IPS-15b (cell line): Measurements from ENCODE around the gene TLE4.

ENCODE experiments used
- H3K27me3 ChIP-seq: one replicate; pipeline ENCODE4 v1.6.1; 2013; ENCODE audit warnings: low read length; ENCODE audit not compliant: control insufficient read depth, insufficient read depth
- H3K36me3 ChIP-seq: one replicate; pipeline ENCODE4 v1.6.1; 2013; ENCODE audit warnings: low read length; ENCODE audit not compliant: control insufficient read depth, insufficient read depth
- H3K4me1 ChIP-seq: one replicate; pipeline ENCODE4 v1.6.1; 2013; ENCODE audit warnings: mild to moderate bottlenecking, low read length; ENCODE audit not compliant: control insufficient read depth, insufficient read depth
- H3K4me3 ChIP-seq: one replicate; pipeline ENCODE4 v1.5.1; 2013; ENCODE audit warnings: low read depth, low read length
- H3K9ac ChIP-seq: one replicate; pipeline ENCODE4 v1.6.1; 2013; ENCODE audit warnings: low read depth, mild to moderate bottlenecking, low read length
- H3K9me3 ChIP-seq: one replicate; pipeline ENCODE4 v1.6.1; 2013; ENCODE audit warnings: mild to moderate bottlenecking, low read length; ENCODE audit not compliant: control insufficient read depth, insufficient read depth

The TLE4 gene

GRCh38 chr9:79764374-79764773 is 192.6 kb downstream of the TLE4 start:
- no peak overlapping the region for H3K4me3 ChIP-seq
- no peaks in the 10 kb centered on the region for H3K4me1 ChIP-seq
- no peaks in the 10 kb centered on the region for H3K36me3 ChIP-seq
- H3K27me3 ChIP-seq: peaks cover 3% of the 10 kb centered on the region
- H3K9me3 ChIP-seq: no peaks in the 10 kb centered on the region
- no peak overlapping the region for H3K9ac ChIP-seq

- Histone ChIP-seq H3K27me3 (peaks cover 3% of the 10 kb centered on the region), H3K9me3 (no peaks in the 10 kb centered on the region), H3K4me1 (no peaks in the 10 kb centered on the region), H3K4me3 (no peak overlapping the region), H3K36me3 (no peaks in the 10 kb centered on the region), H3K9ac (no peak overlapping the region)
These were observed 193.7 kb downstream of the TLE4 start for GRCh38 chr9:79765466-79765865.

DNA sequence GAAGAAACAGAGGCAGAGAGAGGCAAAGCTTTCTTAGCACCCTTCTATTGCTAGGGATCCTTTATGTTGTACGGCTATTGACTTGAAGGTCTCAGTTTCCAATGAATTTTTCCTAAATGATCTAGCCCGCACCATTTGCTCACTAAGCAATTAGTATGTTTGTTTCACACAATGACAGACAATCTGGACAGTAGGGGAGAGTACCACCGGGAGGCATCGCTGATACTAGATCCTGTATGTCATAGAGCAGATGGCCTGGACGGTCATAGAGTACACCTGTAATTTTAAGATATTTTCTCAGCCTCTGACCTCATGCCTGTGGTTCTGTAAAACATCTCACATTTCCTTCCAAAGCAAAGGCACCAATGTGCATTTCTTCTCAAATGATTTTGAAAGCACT is 194.3 kb downstream of the TLE4 start:
- H3K27me3 ChIP-seq: peaks cover 3% of the 10 kb centered on the region
- H3K9me3 ChIP-seq: no peaks in the 10 kb centered on the region
- no peak overlapping the region for H3K9ac ChIP-seq
- no peaks in the 10 kb centered on the region for H3K4me1 ChIP-seq
- H3K4me3 ChIP-seq: no peak overlapping the region
- H3K36me3 ChIP-seq: no peaks in the 10 kb centered on the region

DNA sequence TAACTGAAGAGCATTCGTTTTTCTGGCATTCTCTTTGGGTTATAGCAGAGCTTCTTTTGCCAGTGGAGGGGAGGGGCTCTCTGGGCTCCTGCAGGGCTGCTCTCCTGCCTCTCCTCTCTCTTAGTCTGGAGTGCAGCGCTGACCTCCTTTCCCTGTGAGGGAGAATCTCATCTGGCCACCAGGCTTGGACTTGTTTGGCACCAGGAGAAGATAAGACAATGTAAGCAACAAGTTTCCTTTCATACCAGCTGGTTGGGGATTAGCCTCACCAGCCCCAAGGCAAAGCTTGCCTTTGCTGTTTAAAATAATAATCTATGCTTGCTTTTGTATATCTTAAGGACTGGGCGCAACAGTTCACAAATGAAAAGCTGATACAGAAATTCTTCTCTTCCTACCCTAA is 196.4 kb downstream of the TLE4 start:
- Histone ChIP-seq H3K4me3 (no peak overlapping the region), H3K9ac (no peak overlapping the region), H3K9me3 (no peaks in the 10 kb centered on the region), H3K36me3 (no peaks in the 10 kb centered on the region), H3K27me3 (peaks cover 3% of the 10 kb centered on the region), H3K4me1 (no peaks in the 10 kb centered on the region)

- Histone ChIP-seq H3K27me3 (peaks cover 3% of the 10 kb centered on the region), H3K9ac (no peak overlapping the region), H3K36me3 (no peaks in the 10 kb centered on the region), H3K9me3 (no peaks in the 10 kb centered on the region), H3K4me3 (no peak overlapping the region), H3K4me1 (no peaks in the 10 kb centered on the region)
These were observed 197.9 kb downstream of the TLE4 start for GRCh38 chr9:79769476-79770275.

DNA sequence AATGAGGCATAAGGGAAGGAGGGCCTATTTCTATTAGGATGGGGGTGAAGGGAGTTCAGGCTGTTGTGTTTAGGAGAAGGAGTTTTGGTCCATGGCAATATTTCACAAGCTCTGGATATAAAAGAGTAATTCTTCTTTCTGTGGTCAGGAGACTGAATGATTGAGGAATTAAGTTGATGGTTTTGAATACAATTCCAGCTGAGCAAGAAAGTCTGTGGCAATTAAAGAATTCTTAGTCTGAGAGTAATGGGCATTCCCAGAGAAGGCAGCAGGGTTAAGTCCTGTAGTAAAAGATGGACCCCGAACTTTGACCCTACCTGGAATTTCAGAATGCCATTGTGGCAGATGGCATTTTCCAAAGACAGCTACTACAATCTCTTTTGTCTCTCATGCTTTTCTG is 202.6 kb downstream of the TLE4 start:
- H3K4me3 ChIP-seq: no peak overlapping the region
- H3K9me3 ChIP-seq: no peaks in the 10 kb centered on the region
- no peaks in the 10 kb centered on the region for H3K4me1 ChIP-seq
- H3K9ac ChIP-seq: no peak overlapping the region
- H3K36me3 ChIP-seq: no peaks in the 10 kb centered on the region
- no peaks in the 10 kb centered on the region for H3K27me3 ChIP-seq
